NCI-H69 (cell line): ENCODE results near the gene SEPTIN6.

Experiments used
- DNase-seq: peaks from one replicate; lab custom pipeline; 2025; lab: John Stamatoyannopoulos, UW

Gene SEPTIN6

DNA sequence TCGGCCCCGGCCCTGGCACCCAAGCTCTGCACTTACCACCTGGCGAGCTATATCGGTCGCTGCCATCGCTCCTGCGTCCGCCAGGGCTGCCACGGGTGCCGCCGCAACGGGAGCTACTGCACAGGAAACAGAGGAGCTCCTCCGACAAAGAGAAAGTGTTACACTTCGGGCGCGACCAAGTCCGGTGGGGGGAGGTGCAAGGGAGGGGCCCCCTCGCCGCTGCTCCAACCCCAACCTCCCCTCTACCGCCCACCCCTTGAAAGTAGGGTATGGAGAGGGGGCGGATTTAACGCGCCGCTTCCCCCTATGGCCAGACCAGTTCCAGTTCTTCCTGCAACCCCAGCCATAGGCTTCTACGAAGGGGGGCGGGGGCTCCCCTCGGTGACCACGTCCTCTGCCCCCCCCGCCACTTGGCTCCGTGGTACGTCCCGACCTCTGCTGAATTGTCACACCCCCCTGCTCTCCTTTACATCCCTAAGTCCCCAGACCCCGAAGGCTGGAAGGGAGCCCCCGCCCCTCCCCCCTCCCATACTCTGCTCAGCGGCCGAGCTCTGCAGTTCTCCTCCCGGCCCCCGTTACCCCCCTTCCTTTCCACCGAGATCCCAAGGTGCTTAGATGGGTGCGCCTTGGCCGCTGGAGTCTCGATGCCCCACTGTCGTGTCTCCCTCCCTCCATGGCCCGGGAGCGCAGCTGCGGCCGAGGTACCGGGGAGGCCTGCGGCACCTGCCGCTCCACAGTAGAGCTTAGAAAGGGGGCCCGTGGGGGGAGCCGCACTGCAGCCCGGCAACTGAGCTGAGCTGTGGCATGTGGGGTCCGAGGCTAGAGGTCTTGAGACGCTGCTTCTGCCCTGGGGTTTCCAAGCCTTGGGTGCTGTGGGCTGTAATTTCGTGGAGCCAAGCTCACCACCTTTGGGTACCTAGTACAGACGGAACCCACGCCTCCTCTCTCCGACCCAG, at the start of gene SEPTIN6:
Gene SEPTIN6, minus strand, starts transcription at position 129 of the 956 bp plus-strand sequence. Its CDS starts 63 bp downstream, at position 66.
- peak; percentile 87 for DNase-seq

DNA sequence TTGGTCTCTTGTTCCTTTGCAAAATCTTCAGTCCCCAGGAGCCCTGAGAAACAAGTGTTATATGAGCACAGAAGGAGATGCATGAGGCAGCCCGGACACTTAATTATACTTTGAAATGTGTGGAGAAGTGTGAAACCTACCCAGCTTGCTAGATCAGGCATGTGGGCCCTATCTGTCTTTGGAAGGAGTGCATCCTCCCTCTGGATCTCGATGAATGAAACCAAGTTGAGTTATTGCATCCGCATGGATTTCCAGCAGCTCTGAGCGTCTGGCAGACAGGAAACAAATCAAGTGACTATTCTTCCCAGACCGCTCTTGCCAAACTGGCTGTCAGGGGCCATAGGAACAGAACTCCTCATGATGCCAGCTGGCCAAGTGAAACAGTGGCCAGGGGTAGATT, 45.8 kb upstream of the SEPTIN6 start:
- DNase-seq, result no peak

DNA sequence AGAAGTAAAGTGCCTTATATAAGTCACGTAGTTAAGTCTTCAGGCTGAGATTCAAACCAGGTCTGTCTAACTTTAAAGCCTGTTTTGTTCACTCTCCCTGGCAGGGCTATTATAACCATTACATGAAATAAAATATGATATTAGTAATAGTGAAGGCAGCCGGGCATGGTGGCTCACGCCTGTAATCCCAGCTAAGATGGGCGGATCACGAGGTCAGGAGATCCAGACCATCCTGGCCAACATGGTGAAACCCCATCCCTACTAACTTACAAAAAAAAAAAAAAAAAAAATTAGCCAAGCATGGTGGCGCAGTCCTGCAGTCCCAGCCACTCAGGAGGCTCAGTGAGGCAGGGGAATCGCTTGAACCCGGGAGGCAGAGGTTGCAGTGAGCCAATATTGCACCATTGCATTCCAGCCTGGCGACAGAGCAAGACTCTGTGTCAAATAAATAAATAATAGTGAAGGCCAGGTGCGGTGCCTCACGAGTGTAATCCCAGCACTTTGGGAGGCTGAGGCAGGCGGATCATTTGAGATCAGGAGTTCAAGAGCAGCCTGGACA, 43.3 kb upstream of the SEPTIN6 start:
- peak; percentile 15 for DNase-seq

DNA sequence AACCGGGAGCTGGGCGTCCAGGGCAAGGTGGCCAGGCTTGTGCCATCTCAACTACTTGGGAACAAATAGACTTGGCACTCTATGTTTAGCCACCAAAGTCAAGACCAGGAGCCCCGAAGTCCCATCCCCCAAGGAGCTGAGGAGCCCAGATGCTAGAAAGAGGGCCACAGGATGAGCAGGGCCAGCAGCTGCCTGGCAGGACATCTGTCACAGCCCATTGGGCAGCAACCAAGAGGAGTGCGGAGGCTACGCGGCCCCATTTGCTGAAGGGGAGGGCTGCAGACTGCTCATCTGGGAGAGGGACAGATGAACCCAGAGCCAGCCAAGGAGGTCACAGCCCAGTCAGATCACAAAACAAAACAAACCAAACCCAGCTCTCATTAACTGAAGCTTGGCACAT, 42.5 kb upstream of the SEPTIN6 start:
- peak; percentile 91 for DNase-seq

DNA sequence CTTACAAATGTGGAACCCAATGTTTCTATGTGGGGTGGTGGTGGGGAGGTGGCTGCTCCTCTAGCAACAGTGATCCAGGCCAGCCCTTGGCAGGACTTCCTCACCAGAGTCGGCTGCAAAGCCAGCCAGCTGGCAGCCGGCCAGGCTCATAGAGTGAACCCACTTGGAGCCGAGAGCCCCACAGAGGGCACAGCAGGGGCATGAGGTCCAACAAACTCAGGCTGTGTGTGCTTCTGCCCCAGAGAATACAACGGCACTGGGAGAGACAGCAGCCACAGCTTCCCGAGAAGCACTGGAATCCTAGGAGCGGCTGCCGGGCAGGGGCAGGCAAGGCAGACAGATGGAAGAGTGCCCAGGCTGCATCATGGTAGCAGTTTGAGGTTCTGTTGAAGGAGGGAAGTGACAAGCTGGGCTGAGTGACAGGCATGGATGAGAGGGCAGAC, 42.0 kb upstream of the SEPTIN6 start:
- DNase-seq, result peak; percentile 88

DNA sequence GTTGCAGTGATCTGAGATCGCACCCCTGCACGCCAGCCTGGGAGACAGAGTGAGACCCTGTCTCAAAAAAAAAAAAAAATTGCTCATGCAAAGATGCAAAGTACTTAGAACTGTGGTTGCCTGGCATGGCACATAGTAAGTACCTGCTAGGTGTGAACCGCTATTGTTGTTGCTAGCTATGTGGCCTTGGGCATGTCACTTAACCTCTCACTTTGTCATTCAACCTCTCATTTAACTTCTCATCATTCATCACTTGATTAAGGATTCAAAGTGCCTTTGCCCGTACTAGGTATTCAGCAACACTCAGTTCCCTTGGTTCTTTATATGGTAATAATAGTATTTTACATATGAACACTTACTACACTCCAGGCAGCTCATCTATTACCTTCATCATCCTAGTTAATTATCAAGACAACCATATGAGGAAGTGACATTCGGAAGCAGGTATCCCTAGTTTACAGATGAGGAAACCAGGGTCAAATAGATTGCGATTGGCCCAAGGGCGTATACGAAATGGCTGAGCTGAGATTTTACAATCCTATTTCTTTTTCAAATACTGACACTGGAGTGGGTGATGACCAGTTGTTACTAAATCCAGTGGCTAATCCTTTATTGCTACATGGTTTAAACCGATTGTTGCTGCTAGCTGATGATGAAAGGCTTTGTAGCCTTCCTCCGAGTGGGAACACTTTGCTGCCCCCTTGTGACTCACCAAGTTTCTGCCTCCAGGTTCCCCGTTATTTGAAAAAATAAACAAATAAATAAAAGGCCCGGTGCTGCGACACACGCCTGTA, 36.6 kb upstream of the SEPTIN6 start:
- DNase-seq, result peak; percentile 67

DNA sequence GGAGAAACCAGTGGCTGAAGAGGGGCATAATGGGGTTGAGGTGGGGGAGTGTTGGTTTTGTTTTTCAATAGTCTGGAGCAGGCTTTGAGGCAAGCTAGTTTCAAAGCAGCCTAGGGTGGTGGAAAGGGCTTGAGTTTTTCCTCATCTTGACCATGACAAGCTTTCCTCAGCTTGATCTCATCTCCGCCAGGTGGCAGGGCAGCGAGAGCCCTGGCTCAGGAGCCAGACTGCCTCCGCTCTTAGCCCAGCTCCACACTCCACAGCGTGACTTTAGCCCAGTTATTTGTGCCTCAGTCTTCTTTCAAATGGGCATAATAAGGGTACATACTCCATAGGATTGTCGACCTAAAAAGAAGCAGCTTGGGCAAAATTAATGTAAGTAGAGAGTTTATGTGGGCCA, 35.5 kb upstream of the SEPTIN6 start:
- no peak for DNase-seq

DNA sequence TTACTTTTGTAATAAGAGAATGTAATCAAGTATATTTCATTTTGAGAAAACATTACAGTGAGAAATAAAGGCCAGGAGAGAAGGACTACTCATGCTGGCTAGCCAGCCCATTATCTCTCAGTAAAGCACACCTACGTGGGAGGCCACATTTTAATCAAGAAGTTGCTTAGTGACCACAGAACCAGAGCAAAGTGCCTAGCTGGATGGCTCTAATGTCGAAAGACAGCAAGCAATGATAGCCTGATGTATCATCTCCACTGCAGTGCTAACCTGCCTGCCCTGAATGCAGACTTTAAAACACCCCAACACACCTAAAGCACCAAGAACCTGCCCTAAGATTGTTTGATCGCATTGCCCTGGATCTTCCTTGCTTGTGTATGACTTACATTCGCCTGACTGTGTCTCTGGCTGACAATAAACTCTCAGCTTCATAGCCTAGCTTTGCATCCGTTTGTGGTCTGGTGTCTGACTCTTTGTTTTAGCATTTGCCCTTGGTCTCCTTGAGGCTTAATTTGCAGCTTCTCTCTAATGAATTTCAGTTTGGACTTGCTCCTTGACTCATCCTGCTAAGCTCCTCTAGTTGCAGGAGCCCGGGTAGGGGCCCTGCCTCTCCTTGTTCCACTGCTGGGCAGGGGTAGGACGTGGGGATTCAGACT, 34.1 kb upstream of the SEPTIN6 start:
- DNase-seq, result no peak

DNA sequence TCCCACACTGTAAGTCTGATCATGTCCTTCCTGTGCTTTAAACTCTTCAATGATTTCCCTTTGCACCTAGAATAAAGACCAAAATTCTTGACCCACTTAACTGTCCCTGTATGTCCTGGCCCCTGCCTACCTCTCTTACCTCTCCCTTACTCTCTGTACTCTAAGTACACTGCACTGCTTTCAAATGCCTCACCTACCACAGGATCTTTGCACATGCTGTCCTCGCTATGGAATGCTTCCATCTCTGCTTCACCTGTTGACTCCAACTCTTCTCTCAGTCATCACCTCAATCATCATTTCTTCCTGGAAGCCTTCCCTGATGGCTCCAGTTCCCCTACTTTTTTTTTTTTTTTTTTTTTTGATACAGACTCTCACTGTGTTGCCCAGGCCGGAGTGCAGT, 29.0 kb upstream of the SEPTIN6 start:
- no peak for DNase-seq

DNA sequence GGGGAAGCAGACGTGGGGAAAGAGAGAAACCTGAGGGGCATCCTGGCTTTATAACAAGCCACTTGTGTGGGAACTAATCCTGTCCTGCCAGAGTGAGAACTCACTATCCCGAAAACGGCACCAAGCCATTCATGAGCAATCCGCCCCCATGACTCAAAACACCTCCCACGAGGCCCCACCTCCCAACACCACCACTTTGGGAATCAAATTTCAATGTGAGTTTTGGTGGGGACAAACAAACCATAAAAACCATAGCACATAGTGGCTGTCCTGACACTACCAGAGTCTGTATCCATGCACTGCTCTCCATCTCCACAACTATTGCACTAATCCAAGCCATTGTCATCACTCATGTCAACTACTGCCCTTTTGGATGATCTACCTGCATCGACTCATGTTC, 28.5 kb upstream of the SEPTIN6 start:
- DNase-seq, result no peak

DNA sequence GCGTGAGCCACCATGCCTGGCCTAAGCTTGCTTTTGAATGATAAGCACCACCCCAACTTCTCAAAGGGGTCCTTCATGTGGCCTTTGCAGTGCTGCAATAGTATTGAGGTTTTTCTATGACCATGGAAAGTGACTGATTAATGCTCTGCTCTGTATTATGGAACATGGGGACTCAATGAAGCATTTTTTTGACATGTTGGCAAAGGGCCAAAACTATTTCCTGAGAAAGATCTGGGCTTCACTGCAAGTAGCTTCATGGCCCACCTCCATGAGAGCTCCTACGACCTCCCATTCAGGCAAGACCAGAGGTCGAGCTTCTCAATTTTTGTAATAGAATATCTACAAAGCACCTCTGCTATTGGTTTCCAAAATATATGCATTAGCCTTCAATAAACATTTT, 16.7 kb upstream of the SEPTIN6 start:
- DNase-seq, result no peak

DNA sequence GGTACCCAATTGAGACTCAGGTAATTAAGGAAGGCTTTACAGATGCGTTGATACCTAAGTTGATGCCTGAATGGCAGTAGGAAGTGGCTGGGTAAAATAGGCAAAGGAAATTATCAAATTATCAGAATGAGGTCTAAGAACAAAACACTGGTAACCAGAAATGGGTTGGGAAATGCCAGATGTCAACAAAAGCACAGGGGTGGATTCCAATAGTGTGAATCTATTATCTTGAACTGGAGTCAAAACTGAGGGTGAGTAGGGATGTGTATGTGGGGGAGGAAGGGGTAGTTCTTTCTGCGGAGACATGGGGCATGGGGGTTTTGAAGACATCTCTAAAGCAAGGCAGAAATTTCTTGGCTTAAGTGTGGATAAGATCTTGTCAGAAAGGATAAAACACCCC, 16.0 kb upstream of the SEPTIN6 start:
- DNase-seq, result no peak

DNA sequence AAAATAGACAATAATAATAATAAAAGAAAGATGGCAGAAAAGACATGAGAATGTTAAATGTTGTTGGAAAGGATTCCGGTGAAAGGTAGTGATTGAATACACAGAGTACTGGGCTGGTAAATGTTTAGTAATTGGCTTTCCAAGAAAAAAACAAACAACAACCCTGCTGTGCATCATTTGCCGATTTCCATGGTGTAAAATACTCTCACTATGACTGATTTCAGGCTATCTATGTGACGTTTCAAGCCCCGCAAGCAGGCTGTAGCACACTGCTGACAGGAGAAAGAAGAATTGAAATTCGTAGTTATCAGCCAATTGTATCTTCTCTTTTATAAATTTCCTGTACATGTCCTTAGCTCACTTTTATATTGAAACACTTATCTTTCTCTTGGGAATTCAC, 13.6 kb upstream of the SEPTIN6 start:
- DNase-seq, result no peak

DNA sequence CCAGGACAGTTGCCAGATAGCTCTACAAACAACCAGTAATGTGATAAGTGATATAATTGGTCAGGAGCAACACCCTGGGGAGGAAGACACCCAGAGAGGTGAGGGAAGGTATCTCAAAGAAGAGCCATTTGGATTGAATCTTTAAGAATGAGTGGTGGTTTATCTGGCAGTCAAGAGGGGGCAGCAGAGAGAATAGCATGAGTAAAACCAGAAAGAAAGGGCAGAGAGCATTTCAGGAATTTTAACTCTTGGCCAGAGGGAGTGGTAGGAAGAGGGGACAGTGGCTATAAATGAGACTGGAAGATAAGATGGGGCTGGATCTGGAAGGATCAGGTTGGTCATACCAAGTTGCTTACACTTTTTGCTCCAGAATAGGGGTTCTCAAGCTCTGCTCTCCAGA, 5.9 kb upstream of the SEPTIN6 start:
- peak; percentile 72 for DNase-seq

DNA sequence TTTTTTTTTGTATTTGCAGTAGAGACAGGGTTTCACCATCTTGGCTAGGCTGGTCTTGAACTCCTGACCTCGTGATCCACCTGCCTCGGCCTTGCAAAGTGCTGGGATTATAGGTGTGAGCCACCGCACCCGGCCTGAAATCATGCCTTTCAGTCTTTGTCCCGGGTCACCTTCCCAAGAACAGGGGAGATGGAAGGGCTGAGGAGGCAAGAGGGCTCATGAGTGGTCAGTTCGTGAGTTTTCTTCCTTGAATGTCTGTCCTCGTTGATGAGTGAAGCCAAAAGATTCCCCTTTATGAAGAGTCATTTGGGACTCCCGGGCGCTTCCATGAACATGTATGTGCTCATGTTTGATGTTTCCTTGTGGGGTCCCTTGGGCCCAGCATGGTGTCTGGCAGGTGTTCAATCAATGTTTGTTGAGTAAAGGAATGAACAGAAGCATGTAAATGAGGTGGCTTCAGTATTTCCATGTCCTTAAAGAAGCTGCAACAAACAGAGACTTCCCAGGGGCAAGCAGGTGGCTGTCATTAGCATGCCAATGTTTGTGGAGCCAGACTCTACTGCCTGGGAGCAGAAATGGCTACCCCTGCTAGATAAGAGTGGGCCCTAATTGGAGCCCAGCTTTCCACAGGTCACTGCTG, 3.4 kb upstream of the SEPTIN6 start:
- no peak for DNase-seq

DNA sequence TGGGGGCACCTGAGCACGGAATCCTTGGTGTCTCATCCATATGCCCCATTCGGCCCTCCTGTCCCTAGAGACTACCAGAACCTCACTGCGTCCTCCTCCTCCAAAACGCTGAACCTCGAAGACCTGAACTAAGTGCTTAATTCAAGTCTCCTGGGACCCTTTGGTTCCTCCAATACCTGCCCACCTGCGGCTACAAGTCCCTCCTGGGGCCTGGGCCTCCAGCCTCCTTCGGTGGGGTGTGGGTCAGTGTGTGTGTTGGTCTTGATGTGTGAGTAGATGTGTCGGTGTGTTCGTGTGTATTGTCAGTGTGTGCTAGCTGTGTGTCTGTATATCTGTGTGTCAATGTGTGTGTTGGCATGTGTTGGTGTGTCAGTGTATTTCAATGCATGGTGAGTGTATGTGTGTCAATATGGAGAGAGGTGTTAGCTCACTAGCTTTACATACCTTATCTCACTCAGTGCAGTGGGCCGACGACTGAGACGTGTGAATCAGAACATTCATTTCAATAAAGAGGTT, 2.6 kb upstream of the SEPTIN6 start:
- DNase-seq, result no peak

DNA sequence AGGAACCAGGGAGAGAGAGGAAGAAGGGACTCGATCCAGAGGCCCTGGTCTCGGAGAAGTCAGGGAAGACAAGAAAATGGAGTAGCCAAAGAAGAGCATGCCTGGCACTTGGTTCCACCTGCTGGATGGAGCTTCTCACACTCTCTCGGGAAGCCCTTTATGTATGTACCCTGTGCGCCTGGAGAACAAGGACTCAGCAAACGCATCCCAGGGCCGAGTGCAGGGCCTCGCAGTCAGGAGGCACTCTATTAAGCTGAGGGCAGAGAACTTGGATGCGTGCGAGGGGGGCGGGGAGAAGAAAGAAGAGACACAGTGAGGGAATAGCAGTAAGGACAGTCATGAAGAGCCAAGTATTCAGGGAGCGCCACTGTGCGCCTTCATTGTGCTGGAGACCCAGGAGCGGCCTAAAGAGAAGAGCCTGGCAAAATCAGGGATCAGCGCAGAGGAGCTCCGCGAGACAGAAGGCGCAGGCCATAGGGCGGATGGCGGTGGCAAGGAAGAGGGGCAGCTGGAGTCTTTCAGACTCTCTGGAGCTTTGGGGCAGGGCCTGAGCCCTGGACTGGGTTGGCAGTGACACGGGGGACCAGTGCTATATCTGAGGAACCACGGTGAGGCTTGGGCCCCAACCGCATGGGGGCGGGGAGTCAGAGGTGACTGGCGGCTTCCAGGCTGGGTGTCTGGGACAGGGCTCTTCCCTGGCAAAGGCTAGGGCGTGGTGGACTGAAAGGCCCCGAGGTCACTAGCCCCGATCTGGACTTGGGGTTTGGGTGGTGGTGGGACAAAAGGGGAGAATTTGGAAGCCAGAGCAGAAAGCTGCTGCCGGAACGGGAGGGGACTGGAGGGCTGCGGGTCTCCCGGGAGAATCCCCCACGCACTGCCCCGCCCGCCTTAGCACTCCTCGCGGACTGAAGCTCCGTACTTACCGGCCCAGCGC, 1.9 kb upstream of the SEPTIN6 start:
- DNase-seq, result peak; percentile 39

DNA sequence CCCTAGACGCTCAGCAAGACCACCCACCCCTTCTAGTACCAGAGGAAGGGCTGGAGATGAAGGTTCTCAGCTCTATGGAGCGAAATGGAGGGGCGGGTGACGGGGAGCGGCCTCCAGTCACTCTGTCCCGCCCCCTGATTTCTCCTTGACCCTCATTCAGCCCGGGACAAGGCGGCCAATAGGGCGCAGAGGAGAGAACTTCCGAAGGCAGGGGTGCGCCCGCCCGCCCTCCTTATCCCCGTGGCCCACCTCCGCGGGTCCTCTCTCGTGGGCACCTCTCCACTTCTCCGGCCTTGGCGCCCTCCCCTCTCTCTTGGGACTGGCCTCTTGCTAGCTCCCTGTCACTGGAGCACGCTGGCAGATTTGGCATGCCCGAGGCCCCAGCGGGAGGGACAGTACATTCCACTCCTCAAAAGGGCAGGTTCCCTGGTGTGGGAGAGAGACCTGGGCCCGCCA, 1.1 kb upstream of the SEPTIN6 start:
- DNase-seq, result no peak

DNA sequence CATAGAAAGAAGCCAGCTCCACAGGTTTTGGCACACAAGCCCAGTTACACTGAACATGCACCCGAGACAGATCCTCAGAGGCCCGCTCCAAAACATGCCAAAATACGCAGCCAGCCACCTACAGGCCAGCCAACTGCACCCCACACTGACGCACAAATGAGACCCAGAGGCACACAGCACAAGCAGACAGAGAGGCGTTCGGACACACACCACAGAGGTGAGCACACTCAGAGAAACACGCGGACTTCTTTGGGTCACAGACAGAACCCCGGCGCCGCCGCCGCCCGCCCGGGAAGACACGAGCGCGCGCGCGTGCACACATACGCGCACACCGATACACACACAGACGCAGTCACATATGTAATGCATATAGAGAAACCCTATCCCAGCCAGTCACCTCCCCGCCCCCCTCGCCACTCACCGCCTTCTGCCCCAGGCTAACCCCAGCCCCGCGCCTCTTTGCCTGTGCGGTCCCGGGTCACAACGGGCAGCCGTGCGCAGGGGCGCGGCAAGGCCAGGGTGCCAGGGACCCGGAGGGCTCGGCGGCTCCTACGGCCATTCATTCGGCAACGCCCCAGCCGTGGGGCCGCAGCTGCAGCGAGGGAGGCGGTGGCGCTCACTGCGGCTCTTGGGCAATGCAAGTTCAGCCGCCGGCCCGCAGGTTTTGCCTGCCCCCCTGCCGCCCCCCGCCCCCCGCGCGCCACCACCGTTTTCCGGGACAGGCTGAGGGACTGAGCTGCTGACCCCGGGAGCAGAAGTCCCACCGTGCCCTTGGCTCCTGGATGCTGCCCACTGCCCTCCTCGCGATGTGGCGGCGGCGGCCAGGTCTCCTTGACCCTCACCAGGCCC, 553 bp downstream of the SEPTIN6 start:
- DNase-seq, result peak; percentile 66
